H1 (cell line): Measurements from ENCODE around the gene TMEM250. TPM values are rescaled to one million over a fixed set of nuclear protein-coding genes. Genes with fewer than 3 reads are reported as not detected.

ENCODE experiments used
- CTCF ChIA-PET: fragments of 300-600 bp; sonication (Branson Sonifier 250); formaldehyde crosslinking; loops from one replicate; lab custom pipeline; 2021; ENCODE audit not compliant: partially characterized antibody; lab: Charles Lee
- POLR2A ChIA-PET: fragments of 300-600 bp; sonication (Branson Sonifier 250); formaldehyde crosslinking; loops from one replicate; lab custom pipeline; 2021; ENCODE audit warnings: inconsistent platforms; ENCODE audit not compliant: partially characterized antibody; lab: Charles Lee
- DNase-seq, 2 experiments: peaks; one replicate each; pipeline versions ENCODE4 v3.0.0 to v3.0.0-alpha.2; 2010 to 2022; ENCODE audit warnings: low spot score in 2 of 2, low read depth in 1 of 2, mixed read lengths in 1 of 2
- FAIRE-seq: peaks from 2 replicates; lab custom pipeline; 2011; peaks lifted over from hg19 to GRCh38; lab: Jason Lieb, UNC
- H2AFZ ChIP-seq: 2 replicates; pipeline ENCODE4 v1.8.1; 2012; ENCODE audit warnings: low read length, inconsistent platforms
- H2AK5ac ChIP-seq: 2 replicates; pipeline ENCODE4 v1.6.1; 2013; ENCODE audit warnings: low read depth, low read length
- H2BK120ac ChIP-seq: replicated peaks from 2 replicates; pipeline ENCODE3; 2013; ENCODE audit warnings: low read depth, low read length, inconsistent platforms
- H2BK12ac ChIP-seq: 2 replicates; pipeline ENCODE4 v1.6.1; 2013; ENCODE audit warnings: low read depth, low read length
- H2BK15ac ChIP-seq: 2 replicates; pipeline ENCODE4 v1.6.1; 2013; ENCODE audit warnings: low read length
- H2BK20ac ChIP-seq: 2 replicates; pipeline ENCODE4 v1.6.1; 2013; ENCODE audit warnings: low read length
- H2BK5ac ChIP-seq: 2 replicates; pipeline ENCODE4 v1.6.1; 2013; ENCODE audit warnings: low read depth, low read length
- H3K14ac ChIP-seq: 2 replicates; pipeline ENCODE4 v1.6.1; 2013; ENCODE audit warnings: inconsistent platforms; ENCODE audit not compliant: insufficient read length
- H3K18ac ChIP-seq: 2 replicates; pipeline ENCODE4 v1.6.1; 2013; ENCODE audit warnings: low read length; ENCODE audit errors: extremely low read depth
- H3K23ac ChIP-seq: 2 replicates; pipeline ENCODE4 v1.6.1; 2013; ENCODE audit warnings: inconsistent platforms; ENCODE audit not compliant: insufficient read length
- H3K23me2 ChIP-seq: 2 replicates; pipeline ENCODE4 v1.6.1; 2013; ENCODE audit warnings: low read depth, low read length
- H3K27ac ChIP-seq: 2 replicates; pipeline ENCODE4 v1.6.1; 2011; ENCODE audit warnings: low read depth, low read length, inconsistent platforms
- H3K27me3 ChIP-seq, 4 experiments: replicated peaks in 1 of 4; 1 replicate in 1 of 4; 2 replicates in 3 of 4; pipeline versions ENCODE4 v1.6.1 to v1.8.1; 2011 to 2013; ENCODE audit warnings: low read length in 3 of 4, mild to moderate bottlenecking in 3 of 4, inconsistent platforms in 2 of 4, mixed read lengths in 2 of 4, moderate library complexity in 1 of 4; ENCODE audit not compliant: control insufficient read depth in 3 of 4, insufficient read depth in 3 of 4; ENCODE audit errors: extremely low read depth in 1 of 4
- H3K36me3 ChIP-seq, 4 experiments: 2 replicates each; pipeline versions ENCODE4 v1.6.1 to v1.8.1; 2011 to 2013; ENCODE audit warnings: mild to moderate bottlenecking in 4 of 4, low read length in 3 of 4, moderate library complexity in 2 of 4, control low read depth in 1 of 4, inconsistent platforms in 1 of 4; ENCODE audit not compliant: insufficient read depth in 4 of 4, control insufficient read depth in 2 of 4
- H3K4ac ChIP-seq: replicated peaks from 2 replicates; pipeline ENCODE3; 2013; ENCODE audit warnings: low read length, low read depth, mixed read lengths, inconsistent platforms; ENCODE audit not compliant: insufficient read length
- H3K4me1 ChIP-seq, 4 experiments: replicated peaks in 1 of 4; 1 replicate in 1 of 4; 2 replicates in 3 of 4; pipeline versions ENCODE4 v1.6.1 to v1.8.1; 2011 to 2013; ENCODE audit warnings: low read length in 3 of 4, inconsistent platforms in 2 of 4, mixed read lengths in 1 of 4; ENCODE audit not compliant: insufficient read depth in 4 of 4, control insufficient read depth in 3 of 4
- H3K4me2 ChIP-seq, 2 experiments: 2 replicates each; pipeline versions ENCODE4 v1.6.1 to v1.8.1; 2011 to 2013; ENCODE audit warnings: low read depth in 2 of 2, low read length in 2 of 2, control low read depth in 1 of 2, inconsistent platforms in 1 of 2, mild to moderate bottlenecking in 1 of 2; ENCODE audit not compliant: insufficient read depth in 1 of 2
- H3K4me3 ChIP-seq, 4 experiments: fragments of 200-600, 300-600 bp in 1 of 4; sonication (generic), shearing (Covaris generic), sonication (Bioruptor Twin) in 1 of 4; 2 replicates each; pipeline versions ENCODE4 v1.5.1 to v1.8.1; 2011 to 2016; ENCODE audit warnings: low read length in 4 of 4, low read depth in 3 of 4, control low read depth in 2 of 4, inconsistent platforms in 2 of 4, mild to moderate bottlenecking in 2 of 4, mixed read lengths in 1 of 4, moderate library complexity in 1 of 4; ENCODE audit not compliant: insufficient read depth in 2 of 4; ENCODE audit errors: extremely low read depth in 1 of 4
- H3K56ac ChIP-seq: replicated peaks from 2 replicates; pipeline ENCODE3; 2013; ENCODE audit warnings: low read depth, mild to moderate bottlenecking, mixed read lengths, low read length, inconsistent platforms; ENCODE audit not compliant: insufficient read length
- H3K79me1 ChIP-seq: 2 replicates; pipeline ENCODE4 v1.6.1; 2013; ENCODE audit warnings: low read depth, low read length, control low read depth
- H3K79me2 ChIP-seq, 2 experiments: 2 replicates each; pipeline versions ENCODE4 v1.6.1 to v1.8.1; 2012 to 2013; ENCODE audit warnings: low read length in 2 of 2, mild to moderate bottlenecking in 2 of 2, inconsistent platforms in 1 of 2; ENCODE audit not compliant: insufficient read depth in 2 of 2, control insufficient read depth in 1 of 2
- H3K9ac ChIP-seq, 4 experiments: replicated peaks in 1 of 4; 1 replicate in 1 of 4; 2 replicates in 3 of 4; pipeline versions ENCODE4 v1.6.1 to v1.8.1; 2011 to 2013; ENCODE audit warnings: low read depth in 3 of 4, low read length in 3 of 4, control low read depth in 2 of 4, mild to moderate bottlenecking in 2 of 4, moderate library complexity in 2 of 4, inconsistent platforms in 1 of 4; ENCODE audit errors: extremely low read depth in 1 of 4
- H3K9me3 ChIP-seq, 2 experiments: 2 replicates each; pipeline versions ENCODE4 v1.6.1 to v1.8.1; 2012 to 2013; ENCODE audit warnings: mild to moderate bottlenecking in 2 of 2, moderate library complexity in 2 of 2, control low read depth in 1 of 2, inconsistent platforms in 1 of 2, low read depth in 1 of 2, low read length in 1 of 2, mixed read lengths in 1 of 2; ENCODE audit not compliant: insufficient read depth in 2 of 2
- H4K20me1 ChIP-seq, 2 experiments: replicated peaks in 1 of 2; 2 replicates each; pipeline versions ENCODE3 to v1.8.1; 2011 to 2013; ENCODE audit warnings: inconsistent platforms in 2 of 2, low read length in 2 of 2, mild to moderate bottlenecking in 1 of 2; ENCODE audit not compliant: insufficient read depth in 2 of 2, control insufficient read depth in 1 of 2
- H4K5ac ChIP-seq: 2 replicates; pipeline ENCODE4 v1.6.1; 2013; ENCODE audit warnings: low read length, low read depth, mixed read lengths, inconsistent platforms; ENCODE audit not compliant: insufficient read length
- H4K8ac ChIP-seq: 2 replicates; pipeline ENCODE4 v1.8.0; 2013; ENCODE audit warnings: mild to moderate bottlenecking, moderate library complexity, low read length, inconsistent platforms; ENCODE audit not compliant: insufficient read depth; ENCODE audit errors: extremely low read depth
- H4K91ac ChIP-seq: replicated peaks from 2 replicates; pipeline ENCODE3; 2013; ENCODE audit warnings: low read length, mixed read lengths, inconsistent platforms; ENCODE audit not compliant: insufficient read length
- ASH2L ChIP-seq: fragments of 200-600, 300-600 bp; sonication (generic); IDR thresholded peaks from one replicate; pipeline ENCODE4 v1.7.1; 2017; ENCODE audit warnings: low read length
- ATF2 ChIP-seq: IDR thresholded peaks from 2 replicates; pipeline ENCODE4 v1.6.1; 2012; ENCODE audit warnings: low read length, inconsistent platforms
- CBX8 ChIP-seq: fragments of 300-800, 300-1000 bp; sonication (generic); IDR thresholded peaks from 2 replicates; pipeline ENCODE4 v1.7.1; 2016; ENCODE audit warnings: low read depth, low read length, borderline replicate concordance
- CEBPB ChIP-seq: IDR thresholded peaks from 2 replicates; pipeline ENCODE4 v1.6.1; 2012; ENCODE audit warnings: low read depth, low read length
- CHD2 ChIP-seq: IDR thresholded peaks from 2 replicates; pipeline ENCODE4 v1.6.1; 2012; ENCODE audit warnings: low read length, improper control_type of control experiment
- FOSL1 ChIP-seq: IDR thresholded peaks from 2 replicates; pipeline ENCODE4 v1.6.1; 2011; ENCODE audit warnings: mild to moderate bottlenecking, low read depth, low read length, moderate library complexity; ENCODE audit not compliant: insufficient read depth
- HDAC2 ChIP-seq, 2 experiments: fragments of 300-600 bp in 1 of 2; sonication (generic) in 1 of 2; IDR thresholded peaks; 2 replicates each; pipeline ENCODE4 v1.6.1; 2011 to 2012; ENCODE audit warnings: low read depth in 2 of 2, low read length in 2 of 2, mild to moderate bottlenecking in 2 of 2, moderate library complexity in 2 of 2, borderline replicate concordance in 1 of 2, inconsistent platforms in 1 of 2
- JUN ChIP-seq: IDR thresholded peaks from 2 replicates; pipeline ENCODE4 v1.6.1; 2011; ENCODE audit warnings: low read depth, mild to moderate bottlenecking, improper control_type of control experiment, low read length
- NRF1 ChIP-seq: IDR thresholded peaks from 2 replicates; pipeline ENCODE4 v1.6.1; 2011; ENCODE audit warnings: mild to moderate bottlenecking, low read depth, low read length, improper control_type of control experiment
- POLR2AphosphoS5 ChIP-seq: IDR thresholded peaks from 2 replicates; pipeline ENCODE4 v1.6.1; 2011; ENCODE audit warnings: low read depth, low read length
- SIRT6 ChIP-seq: IDR thresholded peaks from one replicate; pipeline ENCODE4 v1.7.1; 2012; ENCODE audit warnings: low read length, inconsistent platforms
- TAF1 ChIP-seq: IDR thresholded peaks from 2 replicates; pipeline ENCODE4 v1.6.1; 2011; ENCODE audit warnings: mild to moderate bottlenecking, low read depth, low read length
- YY1 ChIP-seq: IDR thresholded peaks from 2 replicates; pipeline ENCODE4 v1.6.1; 2011; ENCODE audit warnings: low read depth, mild to moderate bottlenecking, low read length
- WGBS, 2 experiments: shearing (Covaris generic) in 1 of 2; methylation state at CpG; one replicate each; pipeline versions ENCODE4 v1.1.6 to v1.1.7; 2013 to 2015; ENCODE audit warnings: low lambda C conversion rate in 2 of 2, mixed read lengths in 2 of 2, inconsistent platforms in 1 of 2, low coverage in 1 of 2, missing lambda C conversion rate in 1 of 2; ENCODE audit not compliant: insufficient replicate concordance in 2 of 2, insufficient coverage in 1 of 2, insufficient read length in 1 of 2; ENCODE audit errors: extremely low coverage in 1 of 2, missing lambda C conversion rate in 1 of 2; 5-methylcytosine and 5-hydroxymethylcytosine counted together
- polyA plus RNA-seq, 7 experiments: library from polyadenylated mRNA; depleted of rRNA in 3 of 7; stranded (reverse) in 5 of 7; unstranded in 2 of 7; fragments of >200 nt in 5 of 7; fragments of 200-250 nt in 2 of 7; gene quantifications; 1 replicate in 5 of 7; 2 replicates in 1 of 7; 4 replicates in 1 of 7; pipeline versions ENCODE4 v1.2.1 to v1.2.3, GENCODE V29; 2011 to 2013; ENCODE audit warnings: missing spikeins in 2 of 7, mixed read lengths in 2 of 7
- total RNA-seq: library from RNA; stranded (reverse); fragmentation: NEBNext Ultra II Directional; extraction: Animal tissue kit (Norgen Biotek cat#: 25700); gene quantifications from 2 replicates; pipeline ENCODE4 v1.2.1, GENCODE V29; 2021

TMEM250 gene
- total and polyA plus RNA-seq, 2 of the 8 experiments (the other 6 are each of a cell fraction or from before 2014, with no cell fraction given), result 22.3 to 34.9 TPM

GRCh38 chr9:136078498-136079011, 40.1 kb downstream of the TMEM250 start:
- H4K91ac ChIP-seq, result no peak overlapping the region
- no peaks in the 10 kb centered on the region for H4K20me1 ChIP-seq
- H2BK20ac ChIP-seq, result no peak overlapping the region
- H3K27ac ChIP-seq, result no peak overlapping the region
- H4K5ac ChIP-seq, result no peak overlapping the region
- POLR2A ChIA-PET, result interaction anchor here (0.6 to 1.3 kb wide), 2 partner anchors 16 to 682 kb away, joined by 3 to 4 read pairs; no protein-coding TSS in a partner anchor
- no peak overlapping the region for H3K56ac ChIP-seq
- no peak overlapping the region for H3K18ac ChIP-seq
- H3K79me1 ChIP-seq, result no peaks in the 10 kb centered on the region; the same call in 1 of the 2 replicates
- no peak overlapping the region for H3K23ac ChIP-seq
- no peak for DNase-seq
- WGBS, 2 experiments, result 94% methylated on average over 27 of the region's 27 CpGs; no CpG with 5 or more reads in 1 of the 2 experiments
- no peak overlapping the region for H2AK5ac ChIP-seq
- no peak overlapping the region for H3K4me3 ChIP-seq
- H3K4me2 ChIP-seq, result no peak overlapping the region
- no peak overlapping the region for H3K9ac ChIP-seq
- H4K8ac ChIP-seq, result no peak overlapping the region
- no peak overlapping the region for H3K4ac ChIP-seq
- H2BK12ac ChIP-seq, result no peak overlapping the region
- H3K27me3 ChIP-seq, result no peaks in the 10 kb centered on the region
- peaks cover 0 to 5% (median 2%) of the 10 kb centered on the region in 4 experiments; a peak in 4 of 7 replicates for H3K4me1 ChIP-seq
- H2BK15ac ChIP-seq, result no peak overlapping the region
- no peak overlapping the region for H2BK120ac ChIP-seq
- H3K23me2 ChIP-seq, result no peaks in the 10 kb centered on the region
- H3K79me2 ChIP-seq, result no peaks in the 10 kb centered on the region; a peak in 1 of 4 replicates
- H3K14ac ChIP-seq, result no peak overlapping the region
- no peak overlapping the region for H2AFZ ChIP-seq
- FAIRE-seq, result no peak
- CTCF ChIA-PET, result interaction anchor here (0.6 to 1.6 kb wide), 8 partner anchors 9 to 99 kb away, joined by 3 to 4 read pairs (median 4); no protein-coding TSS in a partner anchor
- TF ChIP-seq SIRT6, result no peak
- no peak for TF ChIP-seq FOSL1
- TF ChIP-seq CBX8, result no peak
- TF ChIP-seq TAF1, result no peak
- no peak for TF ChIP-seq POLR2AphosphoS5
- no peak for TF ChIP-seq NRF1
- TF ChIP-seq HDAC2 (IDR thresholded peaks at IDR 0.05; ENCODE audit: borderline replicate concordance in 1 of 2, low read depth in 2 of 2, low read length in 2 of 2), result no peak
- TF ChIP-seq ASH2L, result no peak
- no peak for TF ChIP-seq ATF2
- no peak for TF ChIP-seq YY1
- no peak for TF ChIP-seq JUN
- no peak for TF ChIP-seq CHD2
- TF ChIP-seq CEBPB, result no peak
- H3K36me3 ChIP-seq, result no peaks in the 10 kb centered on the region
- no peak overlapping the region for H2BK5ac ChIP-seq
- H3K9me3 ChIP-seq, result no peaks in the 10 kb centered on the region
